Coronary artery (tissue), 2 donors: Measurements from ENCODE around the gene PKD1.
A peak's percentile ranks its signal among the peaks of the same experiment; 100 is the strongest.
"Not testable (repeated sequence)": the region's sequence is repeated elsewhere in the genome, so short reads cannot be mapped to it uniquely, and the experiment has no call there.

Experiments used
- DNase-seq: peaks from one replicate; pipeline ENCODE4 v3.0.0-alpha.2; 2017; ENCODE audit warnings: low spot score
- H3K27ac ChIP-seq, 2 donors: fragments of 200-600 bp; sonication (generic); one replicate each; pipeline ENCODE4 v1.5.1; 2016 to 2019
- H3K4me3 ChIP-seq: fragments of 200-600 bp; sonication (generic); 2 replicates; pipeline ENCODE4 v1.5.1; 2016; ENCODE audit warnings: mild to moderate bottlenecking, moderate library complexity
- CTCF ChIP-seq: fragments of 200-600 bp; sonication (generic); IDR thresholded peaks from one replicate; pipeline ENCODE4 v1.5.1; 2019; ENCODE audit warnings: antibody characterized with exemption

PKD1 gene

DNA sequence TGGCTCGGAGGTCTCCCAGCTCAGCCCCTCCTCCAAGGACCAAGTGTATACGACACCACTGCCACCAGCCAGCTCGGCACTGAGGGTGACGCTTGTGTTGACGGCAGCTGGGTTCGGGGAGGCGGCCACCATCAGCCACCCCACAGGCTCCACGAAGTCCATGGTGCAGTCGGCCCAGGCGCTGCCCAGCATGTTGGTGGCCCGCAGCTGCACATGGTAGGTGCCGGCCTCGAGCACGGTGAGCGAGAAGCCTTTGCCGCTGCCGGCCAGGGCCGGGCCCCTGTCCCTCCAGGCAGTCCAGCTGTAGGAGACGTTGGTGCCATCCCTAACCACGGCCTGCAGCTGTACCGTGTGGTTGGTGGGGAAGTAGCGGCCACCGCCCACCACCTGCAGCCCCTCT, 25.8 kb downstream of the PKD1 start:
- DNase-seq, result not testable (repeated sequence)

GRCh38 chr16:2109271-2109580, 26.5 kb downstream of the PKD1 start:
- not testable (repeated sequence) for H3K27ac ChIP-seq, DNase-seq, H3K4me3 ChIP-seq

More for the DNA sequence above, 25.8 kb downstream of the PKD1 start:
- H3K4me3 ChIP-seq, H3K27ac ChIP-seq: not testable (repeated sequence)

GRCh38 chr16:2108446-2109270, 27.0 kb downstream of the PKD1 start:
- H3K27ac ChIP-seq, H3K4me3 ChIP-seq, DNase-seq: not testable (repeated sequence)

- not testable (repeated sequence) for H3K4me3 ChIP-seq, H3K27ac ChIP-seq
Measured at GRCh38 chr16:2107791-2108125, 27.9 kb downstream of the PKD1 start.

DNA sequence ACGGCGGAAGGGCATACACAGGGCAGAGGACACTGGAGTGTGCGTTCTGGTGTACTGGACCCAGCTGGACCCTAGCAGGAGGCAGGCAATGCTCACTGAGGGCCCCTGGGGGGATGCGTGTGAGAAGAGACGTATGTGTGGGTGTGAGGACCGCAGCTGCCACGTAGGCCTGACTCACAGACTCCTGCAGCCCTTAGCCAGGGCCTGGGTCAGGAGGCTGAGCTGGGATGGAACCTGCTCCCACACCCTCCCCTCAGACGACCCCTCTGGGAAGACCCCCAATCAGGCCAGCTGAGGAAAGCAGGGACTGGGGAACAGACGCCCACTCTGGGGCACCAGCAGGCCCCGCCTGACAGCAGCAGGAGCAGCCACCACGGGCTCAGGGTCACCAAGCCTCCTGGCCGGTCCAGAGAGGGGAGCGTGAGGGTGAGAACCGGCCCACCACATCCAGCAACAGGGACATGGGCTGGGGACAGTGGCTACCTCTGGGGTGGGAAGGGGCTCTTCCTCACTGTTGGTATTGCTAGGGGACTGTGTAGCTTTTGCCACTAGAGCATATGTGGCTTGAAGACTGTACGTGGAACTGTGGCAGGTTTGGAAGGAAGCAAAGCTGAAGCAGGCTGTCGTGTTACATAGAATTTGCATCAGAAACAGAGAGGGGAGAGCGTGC, 28.4 kb downstream of the PKD1 start:
- not testable (repeated sequence) for DNase-seq, H3K4me3 ChIP-seq
- peak overlapping the region in 1 of 2 donors; percentile 25 for H3K27ac ChIP-seq

More at GRCh38 chr16:2107791-2108125, 27.9 kb downstream of the PKD1 start:
- DNase-seq, result not testable (repeated sequence)

GRCh38 chr16:2106211-2106610, 29.5 kb downstream of the PKD1 start:
- not testable (repeated sequence) for H3K27ac ChIP-seq, H3K4me3 ChIP-seq, DNase-seq

DNA sequence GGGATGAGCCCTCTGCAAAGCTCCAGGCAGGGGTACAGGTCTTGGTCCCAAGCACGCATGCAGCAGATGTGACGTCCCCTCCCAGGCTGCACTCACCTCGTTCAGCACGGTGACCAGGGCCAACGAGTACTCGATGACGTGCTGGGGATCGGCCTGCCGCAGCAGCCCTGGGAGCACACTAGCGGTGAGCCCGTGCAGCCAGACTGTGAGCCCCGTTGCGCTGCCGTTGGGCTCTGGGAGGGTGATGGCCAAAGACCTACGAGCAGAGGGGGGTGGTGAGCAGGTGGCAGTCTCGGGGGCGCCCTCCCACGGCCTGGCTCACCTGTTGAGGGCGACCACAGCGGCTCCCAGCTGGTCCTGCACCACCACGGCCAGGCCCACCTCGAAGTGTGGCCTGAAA, 29.9 kb downstream of the PKD1 start:
- H3K4me3 ChIP-seq, DNase-seq, H3K27ac ChIP-seq: not testable (repeated sequence)

- DNase-seq, H3K4me3 ChIP-seq: not testable (repeated sequence)
- H3K27ac ChIP-seq, result peak overlapping the region in 1 of 2 donors; percentile 28
Measured at GRCh38 chr16:2105291-2105690, 30.4 kb downstream of the PKD1 start.

DNA sequence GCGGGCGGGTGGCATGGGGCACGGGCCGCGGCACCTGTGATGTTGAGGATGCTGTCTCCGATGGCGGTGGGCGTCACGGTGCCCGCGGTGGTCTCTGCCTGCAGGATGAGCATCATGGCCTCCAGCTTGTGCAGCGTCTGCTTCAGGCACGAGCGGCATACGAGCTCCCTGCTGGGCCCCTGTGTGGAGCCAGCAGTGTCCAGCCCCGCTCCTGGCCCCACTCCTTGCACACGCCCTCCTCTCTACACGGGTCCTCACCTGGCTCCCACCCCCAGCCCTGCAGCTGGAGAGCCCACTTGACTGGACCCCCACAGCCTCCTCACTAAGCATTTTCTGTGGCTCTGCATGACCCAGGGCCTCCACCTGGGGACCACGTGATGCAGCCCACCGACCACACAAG, 31.2 kb downstream of the PKD1 start:
- DNase-seq, H3K4me3 ChIP-seq, H3K27ac ChIP-seq: not testable (repeated sequence)

DNA sequence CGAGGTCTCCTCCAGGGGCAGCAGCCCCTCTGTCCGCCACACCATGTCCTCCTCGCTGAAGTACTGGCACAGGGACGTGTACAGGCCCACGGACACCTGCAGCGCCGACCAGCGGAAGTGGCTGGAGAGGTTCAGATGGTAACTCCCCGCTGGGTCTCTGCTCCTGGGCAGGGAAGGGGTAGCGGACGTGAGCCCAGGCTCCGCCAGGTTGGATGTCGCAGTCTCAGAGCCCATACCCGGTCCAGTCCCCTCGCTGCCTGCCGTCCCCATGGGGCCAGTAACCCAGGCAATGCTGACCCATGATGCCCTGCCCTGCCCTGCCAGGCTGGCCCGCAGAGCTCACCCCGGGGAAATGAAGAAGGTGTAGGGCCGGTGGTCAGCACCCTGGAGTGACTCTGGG, 33.2 kb downstream of the PKD1 start:
- Histone ChIP-seq H3K27ac (no peak overlapping the region), H3K4me3 (no peak overlapping the region)
- TF ChIP-seq CTCF, result no peak
- DNase-seq, result no peak

- H3K4me3 ChIP-seq, H3K27ac ChIP-seq, DNase-seq: not testable (repeated sequence)
Measured at GRCh38 chr16:2101581-2101980, 34.1 kb downstream of the PKD1 start.

DNA sequence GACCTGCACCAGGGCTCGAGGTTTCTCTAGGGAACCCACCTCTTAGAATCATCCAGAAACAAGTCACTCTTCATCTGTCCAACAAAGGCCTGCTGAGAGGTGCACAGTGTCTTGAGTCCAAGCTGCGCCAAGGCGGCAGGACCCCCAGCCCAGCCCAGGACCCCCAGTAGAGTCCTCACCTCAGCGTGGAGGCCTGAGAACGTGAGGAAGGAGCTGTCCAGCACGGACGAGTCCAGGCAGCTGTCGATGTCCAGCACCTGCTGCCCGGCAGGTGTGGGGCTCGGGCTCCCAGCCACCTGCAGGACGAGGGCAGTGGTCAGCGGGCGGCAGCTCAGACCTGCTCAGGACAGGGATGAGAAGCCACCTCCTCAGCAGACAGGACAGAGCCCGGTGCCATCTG, 38.0 kb downstream of the PKD1 start:
- DNase-seq, H3K4me3 ChIP-seq, H3K27ac ChIP-seq: not testable (repeated sequence)

DNA sequence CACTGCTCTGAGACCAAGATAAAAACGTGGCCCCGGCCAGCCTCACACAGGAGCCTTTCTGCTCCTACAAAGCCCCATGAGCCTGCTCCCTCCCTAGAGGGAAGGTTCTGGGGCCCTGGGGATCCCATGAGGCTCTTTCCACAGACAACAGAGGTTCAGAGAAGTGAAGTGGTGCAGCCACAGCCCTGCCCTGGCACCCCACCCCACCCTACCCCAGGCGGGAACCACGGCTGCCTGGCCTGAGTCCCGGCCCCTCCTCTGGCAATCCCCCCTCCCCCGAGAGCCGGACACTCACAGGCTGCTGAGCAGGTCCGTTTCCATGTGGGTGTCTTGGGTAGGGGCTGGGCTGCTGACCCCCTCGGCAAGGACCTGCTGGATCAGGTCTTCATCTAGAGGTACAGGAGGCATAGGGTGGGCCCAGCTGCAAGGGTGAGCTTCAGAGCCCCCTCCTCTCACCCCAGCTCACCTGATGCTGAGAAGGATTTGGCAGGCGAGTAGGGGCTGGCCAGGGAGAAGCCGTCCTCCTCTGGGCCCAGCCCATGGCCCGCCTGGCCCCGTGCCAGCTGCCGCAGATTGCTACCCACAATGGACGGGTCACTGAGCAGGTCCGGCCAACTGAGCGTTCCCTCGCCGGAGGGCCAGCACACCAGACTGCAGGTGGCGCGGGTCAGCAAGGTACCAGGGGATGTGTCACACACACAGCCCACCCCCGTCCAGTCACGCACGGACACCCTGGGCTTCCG, 38.7 kb downstream of the PKD1 start:
- no peak for TF ChIP-seq CTCF
- Histone ChIP-seq H3K4me3 (no peak overlapping the region), H3K27ac (peak overlapping the region in 1 of 2 donors; percentile 10)
- no peak for DNase-seq
